Endothelial cell of umbilical vein (primary cell): ENCODE results near the gene MTCL1.

Experiments
- CTCF ChIP-seq, 2 donors: IDR thresholded peaks; 1 replicate in 1 of 2; 2 replicates in 1 of 2; pipeline ENCODE4 v1.5.1; 2011; ENCODE audit warnings: low read length in 2 of 2, mild to moderate bottlenecking in 2 of 2, moderate library complexity in 2 of 2, control low read depth in 1 of 2, inconsistent platforms in 1 of 2, low read depth in 1 of 2; ENCODE audit not compliant: insufficient read depth in 1 of 2; ENCODE audit errors: extremely low read depth in 1 of 2
- MAX ChIP-seq: IDR thresholded peaks from 2 replicates; pipeline ENCODE4 v1.6.1; 2011; ENCODE audit not compliant: insufficient read depth, insufficient read length
- POLR2A ChIP-seq: IDR thresholded peaks from 2 replicates; pipeline ENCODE4 v1.6.1; 2012; ENCODE audit warnings: low read depth, mild to moderate bottlenecking, control low read depth, low read length
- POLR2AphosphoS5 ChIP-seq: IDR thresholded peaks from 2 replicates; pipeline ENCODE4 v1.6.1; 2012; ENCODE audit warnings: low read depth, mild to moderate bottlenecking, control low read depth, low read length, moderate library complexity; ENCODE audit not compliant: insufficient read depth

GRCh38 chr18:8863427-8863826 is 158.1 kb downstream of the MTCL1 start:
- TF ChIP-seq CTCF (IDR thresholded peaks at IDR 0.05; ENCODE audit: extremely low read depth in 1 of 2, insufficient read depth in 1 of 2, low read depth in 1 of 2, low read length in 2 of 2) (no peak), POLR2A (no peak), MAX (no peak), POLR2AphosphoS5 (no peak)
